Omental fat pad (tissue), 4 donors: ENCODE measurements around the gene C19orf81. TPM values are rescaled to one million over a fixed set of nuclear protein-coding genes. Genes with fewer than 3 reads are reported as not detected.

Source experiments
- ATAC-seq: fragments of 150-250 bp; one replicate; pipeline ENCODE4 v1.9.1; 2016; ENCODE audit warnings: mild to moderate bottlenecking, moderate library complexity; ENCODE audit not compliant: low FRiP score
- DNase-seq: peaks from one replicate; pipeline ENCODE4 v3.0.0-alpha.2; 2019; ENCODE audit warnings: low spot score
- CTCF ChIP-seq, 3 donors: fragments of 450-650 bp; IDR thresholded peaks; one replicate each; pipeline ENCODE4 v1.5.1; 2016 to 2017; ENCODE audit warnings: antibody characterized with exemption in 3 of 3, mild to moderate bottlenecking in 3 of 3, moderate library complexity in 2 of 3
- total RNA-seq, 4 donors: library from RNA; depleted of rRNA; stranded (reverse); fragments of >200 nt; gene quantifications; one replicate each; pipeline ENCODE4 v1.1.0, GENCODE V29; 2016

The C19orf81 gene
- total RNA-seq, 4 donors from 2014 or later = not detected

GRCh38 chr19:50654882-50655281, 5.6 kb downstream of the C19orf81 start:
- ATAC-seq (no peak), DNase-seq (no peak)
- TF ChIP-seq CTCF (IDR thresholded peaks at IDR 0.05) = no peak

GRCh38 chr19:50657222-50657669, 8.0 kb downstream of the C19orf81 start:
- DNase-seq = no peak
- ATAC-seq = no peak
- TF ChIP-seq CTCF (IDR thresholded peaks at IDR 0.05) = no peak

DNA sequence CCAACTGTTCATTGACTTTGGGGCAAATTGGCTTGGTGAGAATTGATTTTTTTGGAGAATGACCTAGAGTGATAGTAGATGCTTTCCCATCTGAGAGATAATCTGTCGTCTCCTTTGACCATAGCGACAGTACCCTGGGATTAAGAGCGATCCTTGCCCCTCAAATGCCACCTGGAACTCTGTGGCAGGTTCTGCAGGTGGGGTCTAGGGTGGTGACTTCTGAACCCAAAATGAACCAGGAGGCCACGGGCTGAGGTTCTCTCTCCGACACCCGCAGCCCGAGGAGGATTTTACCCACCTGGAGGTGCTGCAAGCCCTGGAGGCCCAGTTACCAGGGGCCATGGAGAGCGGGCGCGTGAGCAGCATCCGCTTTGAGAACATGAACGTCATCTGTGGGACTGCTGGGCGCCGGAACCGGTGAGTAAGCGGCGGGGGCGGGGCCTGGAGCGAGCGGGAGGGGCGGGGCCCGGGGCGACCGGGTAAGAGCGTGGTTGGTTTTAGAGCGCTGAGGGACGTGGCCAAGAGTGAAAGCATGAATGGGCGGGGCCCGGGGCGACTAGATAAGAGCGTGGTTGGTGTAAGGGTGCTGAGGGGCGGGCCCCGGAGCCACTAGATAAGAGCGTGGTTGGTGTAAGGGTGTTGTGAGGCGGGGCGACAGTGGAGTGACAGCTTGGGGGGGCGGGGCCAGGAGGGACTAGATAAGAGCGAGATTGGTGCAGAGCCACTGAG, 8.6 kb downstream of the C19orf81 start:
- DNase-seq (peak; percentile 66), ATAC-seq (peak; percentile 94)
- TF ChIP-seq CTCF (IDR thresholded peaks at IDR 0.05) = no peak

GRCh38 chr19:50658441-50659317, 9.4 kb downstream of the C19orf81 start:
- ATAC-seq (peak; percentile 37), DNase-seq (no peak)
- TF ChIP-seq CTCF (IDR thresholded peaks at IDR 0.05) = no peak

DNA sequence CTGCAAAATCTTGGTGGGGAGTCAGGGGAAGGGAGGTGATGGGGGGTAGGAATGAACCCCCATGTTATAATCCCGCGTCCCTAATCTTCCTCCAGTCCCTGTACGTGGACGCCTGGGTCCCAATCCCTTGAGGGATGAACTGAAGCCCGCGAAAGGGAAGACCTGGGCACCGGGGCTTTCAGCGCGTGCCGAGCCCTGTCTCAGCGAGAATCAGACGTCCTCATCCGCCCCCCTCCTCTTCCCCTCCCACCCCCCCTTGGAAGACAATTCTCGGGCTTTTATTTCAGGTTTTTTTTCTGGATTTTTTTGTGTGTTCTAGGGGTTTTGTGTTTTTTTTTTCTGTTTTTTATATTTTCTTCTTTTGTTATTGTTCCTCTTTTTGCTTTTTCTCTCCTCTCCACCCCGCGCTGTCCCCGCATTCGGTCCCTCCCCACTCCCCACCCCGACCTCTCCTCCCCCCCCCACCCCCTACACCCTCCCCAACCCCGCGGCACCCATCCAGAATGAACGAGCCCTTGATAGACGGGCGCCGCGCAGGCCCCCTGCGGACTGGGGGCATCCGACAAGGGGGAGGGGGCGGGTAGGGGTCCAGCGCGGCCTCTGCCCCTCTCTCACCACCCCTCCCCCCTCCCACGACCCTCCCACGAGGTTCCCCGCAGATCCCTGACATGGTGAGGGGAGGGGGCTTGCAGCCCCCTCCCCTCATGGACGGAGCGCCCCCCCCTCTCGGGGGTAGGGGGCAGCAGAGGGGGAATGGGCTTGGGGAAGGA, 10.3 kb downstream of the C19orf81 start:
- TF ChIP-seq CTCF (IDR thresholded peaks at IDR 0.05) = no peak
- ATAC-seq (no peak), DNase-seq (no peak)

- ATAC-seq = no peak
- DNase-seq = no peak
- no peak for TF ChIP-seq CTCF (IDR thresholded peaks at IDR 0.05)
These were observed 10.8 kb downstream of the C19orf81 start for GRCh38 chr19:50660088-50660366.
